HG02571 (cell line): ENCODE measurements around the gene CPLX1.

Experiments used
- ATAC-seq: cut with Tn5 transposase; IDR thresholded peaks from one replicate; pipeline ENCODE4 v1.9.1; 2021; ENCODE audit warnings: mild to moderate bottlenecking, moderate library complexity; ENCODE audit not compliant: unreplicated experiment

Gene CPLX1

DNA sequence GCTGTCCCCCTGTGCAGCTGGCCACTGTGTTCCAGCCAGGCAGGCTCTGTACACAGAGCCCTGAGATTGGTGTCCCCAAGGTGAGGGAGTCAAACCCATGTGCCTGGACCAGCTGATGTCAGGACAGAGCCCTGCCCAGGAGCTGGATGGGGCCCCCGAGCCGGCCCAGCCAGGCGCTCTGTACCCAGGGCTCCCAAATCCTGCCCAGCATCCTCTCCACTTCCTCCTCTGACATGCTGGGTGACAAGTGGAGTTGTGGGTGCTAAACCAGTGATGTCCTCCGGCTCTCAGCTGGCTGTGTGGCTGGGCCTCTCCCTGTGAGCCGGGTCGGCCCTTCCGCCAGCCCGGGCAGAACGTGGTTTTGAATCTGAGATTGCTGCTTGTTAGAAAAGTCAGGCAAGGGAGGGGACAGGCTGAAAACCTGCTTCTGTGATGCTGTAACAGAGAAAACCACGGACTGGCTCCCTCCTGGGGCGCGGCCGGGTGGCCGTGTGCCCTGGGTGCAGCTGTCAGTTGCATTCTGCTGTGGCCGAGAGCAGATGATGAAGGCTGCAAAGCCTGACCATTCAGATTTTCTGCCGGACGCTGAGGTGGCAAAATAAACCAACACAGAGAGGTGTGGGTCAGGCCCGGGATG, 7.9 kb upstream of the CPLX1 start:
- no peak for ATAC-seq

DNA sequence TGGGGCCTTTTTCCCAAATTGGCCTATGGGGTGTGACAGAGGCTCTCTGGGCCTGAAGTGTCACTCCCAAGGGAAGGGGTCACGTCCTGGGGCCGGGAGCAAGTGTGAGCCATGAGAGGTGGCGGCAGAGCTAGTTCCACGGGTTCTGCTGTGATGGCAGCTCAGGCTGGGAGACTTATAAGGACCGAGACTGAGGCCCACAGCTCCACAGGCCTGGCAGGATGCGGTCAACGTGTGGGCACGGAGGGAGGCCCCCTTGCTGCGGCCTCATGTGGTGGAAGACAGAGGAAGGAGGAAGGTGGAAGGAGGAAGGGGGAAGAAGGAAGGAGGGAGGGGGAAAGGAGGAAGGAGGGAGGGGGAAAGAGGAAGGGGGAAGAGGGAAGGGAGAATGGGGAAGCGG, 7.2 kb upstream of the CPLX1 start:
- no peak for ATAC-seq

DNA sequence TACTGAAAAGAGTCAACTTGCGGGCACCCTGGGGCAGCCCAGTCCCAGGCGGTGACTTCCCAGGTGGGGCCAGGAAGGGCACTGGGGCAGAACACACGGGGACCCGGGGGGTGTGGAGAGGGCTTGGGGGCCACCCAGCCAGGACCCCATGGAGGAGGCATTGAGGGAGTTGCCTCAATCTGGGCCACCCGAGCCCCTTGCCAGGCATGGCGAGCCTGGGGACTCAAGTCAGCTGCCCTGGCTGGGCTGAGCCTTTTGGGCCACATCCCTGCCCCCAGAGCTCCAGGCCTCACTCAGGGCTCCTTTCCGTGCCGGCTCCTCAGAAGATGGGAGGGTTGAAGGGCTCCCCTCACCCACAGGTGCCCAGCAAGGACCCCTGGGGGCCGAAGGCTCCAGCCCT, 6.6 kb upstream of the CPLX1 start:
- no peak for ATAC-seq

DNA sequence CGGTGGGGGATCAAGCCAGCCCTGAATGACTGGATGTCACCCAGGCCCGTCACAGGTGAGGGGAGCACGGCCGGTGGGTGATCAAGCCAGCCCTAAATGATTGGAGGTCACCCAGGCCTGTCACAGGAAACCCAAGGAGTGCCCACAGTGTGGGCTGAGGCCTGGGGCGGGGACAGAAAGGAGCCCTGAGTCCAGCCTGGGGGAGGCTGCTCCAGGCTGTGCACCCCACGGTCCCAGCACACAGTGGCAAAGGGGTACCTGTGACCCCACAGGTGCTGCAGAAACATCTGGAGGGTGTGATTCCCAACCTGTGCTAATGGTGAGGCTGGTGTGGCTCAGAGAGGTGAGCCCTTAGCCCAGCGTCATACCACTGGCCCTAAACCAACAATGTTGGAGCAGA, 6.2 kb upstream of the CPLX1 start:
- no peak for ATAC-seq

DNA sequence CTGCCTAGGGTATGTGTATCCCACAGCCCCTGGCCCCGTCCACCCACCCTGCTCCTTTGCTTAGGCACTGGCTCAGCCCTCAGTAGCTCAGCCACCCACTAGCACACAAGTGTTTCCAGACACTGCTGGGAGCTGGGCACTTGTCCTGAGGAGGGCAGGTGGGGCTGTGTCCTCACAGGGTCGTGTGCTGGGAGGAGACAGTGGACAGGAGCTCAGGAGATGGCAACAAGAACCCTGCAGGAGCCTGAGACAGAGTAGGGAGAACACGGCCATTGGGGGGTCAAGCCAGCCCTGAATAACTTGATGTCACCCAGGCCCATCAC, 5.5 kb upstream of the CPLX1 start:
- ATAC-seq = no peak

DNA sequence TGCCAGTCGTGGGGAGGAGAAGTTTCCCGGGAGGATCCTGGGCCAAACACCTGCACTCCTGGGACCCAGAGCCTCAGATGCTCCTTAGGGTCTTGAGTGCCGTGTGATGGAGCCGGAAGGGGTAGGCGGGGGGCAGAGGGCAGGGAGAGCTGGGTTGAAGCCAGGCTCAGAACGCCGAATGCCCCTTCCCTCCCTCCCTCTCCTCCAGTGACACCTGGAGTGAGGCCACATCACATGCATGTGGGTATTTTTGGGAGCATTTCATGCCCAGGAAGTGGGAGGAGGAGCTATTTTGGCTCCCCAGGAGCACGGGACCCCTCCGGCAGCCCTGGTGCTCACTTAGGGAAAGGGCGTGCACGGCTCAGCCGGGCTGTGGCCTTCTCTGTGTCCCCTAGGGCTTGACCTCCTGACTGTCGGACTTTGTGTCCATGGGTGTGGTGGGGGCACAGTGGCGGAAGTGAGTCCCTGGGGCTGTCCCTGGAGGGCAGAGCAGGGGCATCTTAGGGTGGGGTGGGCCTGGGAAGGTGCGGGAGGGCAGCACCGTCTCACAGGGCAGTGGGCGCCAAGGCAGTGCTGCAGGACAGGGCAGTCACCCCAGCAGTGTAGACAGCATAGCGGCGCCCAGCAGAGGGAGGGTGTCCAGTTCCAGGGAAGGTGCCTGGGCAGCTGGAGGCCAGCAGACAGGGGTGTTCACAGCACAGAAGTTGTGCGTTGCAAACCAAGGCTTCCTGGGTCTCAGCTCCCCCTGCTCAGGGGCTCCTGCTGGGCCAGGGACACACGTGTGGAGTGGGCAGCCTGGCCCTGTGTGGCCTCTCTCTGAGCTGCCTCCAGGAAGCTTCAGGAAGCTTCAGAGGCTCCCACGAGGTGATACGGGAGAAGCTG, 4.9 kb upstream of the CPLX1 start:
- ATAC-seq = no peak

DNA sequence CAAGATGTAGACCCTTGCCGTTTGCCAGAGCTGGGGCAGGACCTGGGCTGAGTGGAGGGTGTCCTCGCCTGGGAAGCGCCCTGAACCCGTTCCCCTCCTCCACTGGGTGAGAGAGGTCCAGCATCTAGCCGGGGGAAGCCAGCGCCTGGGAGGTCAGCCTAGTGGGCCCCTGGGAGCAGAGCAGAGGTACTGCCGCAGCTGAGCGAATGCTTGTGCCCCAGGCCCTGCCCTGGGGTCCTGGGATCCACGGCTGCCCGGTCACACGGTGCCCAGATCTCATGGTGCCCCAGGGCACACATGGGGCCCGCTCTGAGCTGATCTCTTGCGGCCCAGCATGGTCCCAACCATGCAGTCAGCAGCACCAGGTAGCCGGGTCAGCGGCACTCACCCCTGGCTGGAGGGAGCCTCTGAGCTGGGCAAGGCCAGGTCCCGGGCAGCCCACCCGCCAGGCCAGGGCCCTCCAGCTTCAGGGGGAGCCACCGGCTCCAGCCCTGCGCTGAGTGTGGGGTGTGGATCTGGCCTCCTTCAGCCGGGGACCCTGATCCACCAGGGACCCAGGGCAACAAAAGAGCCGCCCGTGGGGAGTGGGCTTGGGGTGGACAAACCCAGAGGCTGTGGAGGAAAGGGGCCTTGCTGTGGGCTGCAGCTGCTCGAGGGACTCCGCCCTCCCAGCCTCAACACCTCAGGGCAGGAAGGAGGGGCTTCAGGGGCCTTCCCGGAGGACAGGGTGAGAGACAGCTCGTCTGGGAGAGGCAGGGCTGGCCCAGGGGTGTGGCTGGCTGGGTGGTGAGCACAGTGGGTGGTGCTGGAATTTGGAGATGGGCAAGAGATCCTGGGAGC, 4.1 kb upstream of the CPLX1 start:
- ATAC-seq = no peak

DNA sequence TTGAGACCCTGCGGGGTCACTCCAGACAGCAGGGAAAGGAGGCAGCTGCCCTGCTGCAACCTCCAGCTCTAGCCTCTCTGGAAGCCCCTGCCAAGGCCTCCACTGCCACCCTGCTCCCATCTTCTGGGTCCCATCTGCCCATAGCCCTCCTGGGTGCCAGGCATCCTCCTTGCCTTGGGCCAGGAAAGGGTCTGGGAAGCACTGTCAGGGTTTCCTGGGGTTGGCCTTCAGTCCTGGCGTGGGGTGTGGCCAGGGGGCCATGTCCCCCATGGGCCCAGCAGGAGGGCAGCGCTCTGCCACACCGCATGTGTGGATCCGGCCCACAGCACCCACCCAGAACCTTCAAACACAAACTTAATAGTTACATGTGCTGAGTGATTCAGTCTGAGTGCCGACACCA, 3.4 kb upstream of the CPLX1 start:
- no peak for ATAC-seq

DNA sequence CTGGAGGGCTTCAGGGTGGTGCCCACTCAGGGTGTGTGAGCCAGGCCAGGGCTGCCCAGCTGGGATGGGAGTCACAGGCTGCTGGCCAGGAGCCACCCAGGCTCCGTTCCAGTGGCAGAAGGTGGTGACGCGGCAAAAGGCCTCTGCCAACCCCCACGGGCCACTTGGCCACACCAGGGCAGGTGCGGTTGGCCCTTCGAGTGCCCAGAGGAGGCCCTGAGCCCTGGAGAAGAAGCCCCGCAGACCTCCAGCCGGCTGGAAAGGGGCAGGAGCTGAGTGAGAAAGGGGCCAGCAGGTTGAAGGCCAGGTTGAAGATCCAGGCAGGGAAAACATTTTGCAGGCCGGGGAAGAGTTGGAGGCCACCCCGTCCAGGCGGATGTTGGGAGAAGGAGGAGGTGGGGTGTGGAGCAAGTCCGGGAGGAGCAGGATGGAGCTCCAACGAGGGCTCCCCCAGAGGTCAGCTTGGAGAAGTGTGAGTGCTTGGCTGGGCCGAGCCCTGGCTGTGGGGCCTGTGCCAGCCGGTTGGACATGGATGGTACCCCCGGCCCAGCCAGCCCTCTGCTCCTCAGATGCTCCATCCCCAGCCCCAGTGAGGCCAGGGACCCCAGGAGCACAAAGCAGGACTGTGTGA, 2.8 kb upstream of the CPLX1 start:
- ATAC-seq = no peak

DNA sequence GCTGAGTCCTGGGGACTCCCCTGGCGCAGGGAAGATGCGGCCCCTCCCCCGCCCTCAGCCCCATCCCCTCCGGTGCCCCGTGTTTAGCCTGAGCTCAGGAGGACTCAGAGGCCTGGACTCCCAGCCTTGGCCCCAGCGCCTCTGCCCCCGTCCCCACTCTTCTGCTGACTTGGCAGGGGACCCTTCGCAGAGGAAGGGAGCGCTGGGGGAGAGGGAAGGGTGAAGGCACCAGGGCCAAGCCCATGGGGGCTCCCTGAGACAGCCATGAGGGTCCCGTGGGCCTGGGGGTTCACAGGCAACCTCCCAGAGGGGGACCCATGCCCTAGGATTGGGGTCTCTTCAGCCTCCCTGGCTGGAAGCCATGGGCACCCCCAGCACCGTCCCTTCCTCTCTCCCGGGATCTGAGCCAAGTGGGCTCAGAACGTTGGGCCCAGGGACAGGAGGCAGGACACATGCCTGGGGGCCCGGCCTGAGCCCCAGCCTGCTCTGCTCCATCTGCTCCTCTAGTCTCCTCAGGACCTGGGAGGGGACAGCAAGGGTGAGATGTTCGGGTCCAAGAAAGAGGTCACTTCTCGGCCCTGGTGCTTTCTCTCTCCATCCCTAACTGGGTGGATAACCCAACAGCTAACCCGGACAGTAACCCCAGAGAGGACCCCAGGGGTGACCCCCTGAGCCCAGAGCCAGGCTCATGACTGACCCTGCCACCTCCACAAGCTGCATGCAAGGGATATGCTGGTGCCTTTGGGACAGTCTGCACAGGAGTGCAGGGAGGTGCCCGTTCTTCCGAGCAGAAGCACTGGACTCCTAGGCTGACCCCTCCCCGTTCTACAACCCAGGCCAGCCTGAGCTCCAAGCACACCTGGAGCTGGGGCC, 1.5 kb upstream of the CPLX1 start:
- no peak for ATAC-seq

DNA sequence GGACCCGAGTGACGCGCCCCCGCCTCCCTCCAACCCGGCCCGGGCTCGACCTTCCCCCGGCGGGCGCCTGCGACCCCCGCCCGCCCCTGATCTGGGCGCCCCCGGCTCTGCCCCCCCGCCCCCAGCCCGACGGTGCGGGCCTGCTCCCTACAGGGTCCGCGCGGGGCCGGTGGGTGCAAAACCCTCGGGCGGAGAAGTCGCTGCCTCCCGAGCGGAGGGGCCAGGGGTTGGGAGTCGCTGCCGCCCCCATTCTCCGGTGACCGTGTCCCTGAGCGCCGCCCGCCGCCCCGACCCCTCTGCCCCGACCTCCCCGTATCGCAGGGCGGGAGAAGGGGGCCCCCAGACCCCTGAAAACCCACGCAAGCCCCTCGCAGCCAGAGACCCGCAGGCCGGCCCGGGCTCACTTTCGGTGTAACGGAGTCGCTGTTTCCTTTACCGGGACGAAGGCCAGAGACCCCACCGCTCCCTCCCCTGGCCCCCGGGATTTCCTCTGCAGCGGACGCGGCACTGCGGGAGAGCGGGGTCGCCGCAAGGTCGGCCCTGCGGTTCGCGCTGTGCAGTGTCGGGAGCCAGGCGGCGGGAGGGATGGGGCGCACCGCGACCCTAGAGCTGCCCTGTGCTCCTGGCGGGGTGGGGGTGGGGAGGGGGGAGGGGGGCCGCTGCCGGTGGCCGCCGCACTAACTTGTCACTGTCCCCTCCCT, 729 bp upstream of the CPLX1 start:
- ATAC-seq = no peak

DNA sequence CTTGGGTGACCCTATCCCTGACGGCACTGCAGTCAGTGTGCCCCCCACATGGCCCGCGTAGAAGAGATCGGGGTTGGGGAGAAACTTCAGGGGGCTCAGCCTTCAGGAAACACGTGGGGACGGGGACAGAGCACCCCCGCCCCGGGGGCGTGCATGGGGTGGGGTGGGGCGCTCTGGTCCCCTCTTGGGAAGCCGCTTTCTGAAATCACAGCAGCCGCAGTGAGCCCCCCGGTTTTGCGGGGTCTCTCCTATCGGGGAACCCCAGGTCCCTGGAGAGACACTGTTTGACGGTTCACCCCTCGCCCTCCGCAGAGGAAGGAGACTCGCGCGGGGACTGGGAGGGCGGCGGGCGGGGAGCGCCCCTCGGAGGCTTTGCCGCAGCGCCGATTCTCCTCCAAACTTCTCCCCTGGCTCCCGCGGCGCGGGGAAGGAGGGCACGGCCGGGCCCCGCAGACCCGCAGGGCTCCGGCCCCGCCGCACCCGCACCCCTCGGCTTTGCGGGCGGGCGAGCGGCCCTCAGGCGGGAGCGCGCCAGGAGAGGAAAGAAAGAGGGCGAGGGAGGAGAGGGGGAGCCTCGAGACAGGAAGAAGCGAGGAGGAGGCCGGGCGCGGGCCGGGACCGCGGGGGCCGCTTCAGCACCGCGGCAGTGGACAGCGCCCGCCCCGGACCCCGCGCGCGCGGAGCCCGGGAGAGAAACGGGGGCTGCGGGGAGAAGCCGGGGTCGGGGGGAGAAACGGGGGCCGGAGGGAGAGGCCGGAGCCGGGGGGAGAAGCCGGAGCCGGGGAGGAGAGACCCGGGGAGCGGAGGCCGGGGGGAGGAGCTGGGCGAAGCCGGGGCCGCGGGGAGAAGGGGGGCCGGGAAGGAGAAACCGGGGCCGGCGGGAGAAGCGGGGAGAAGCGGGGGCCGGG, 612 bp downstream of the CPLX1 start:
- no peak for ATAC-seq

DNA sequence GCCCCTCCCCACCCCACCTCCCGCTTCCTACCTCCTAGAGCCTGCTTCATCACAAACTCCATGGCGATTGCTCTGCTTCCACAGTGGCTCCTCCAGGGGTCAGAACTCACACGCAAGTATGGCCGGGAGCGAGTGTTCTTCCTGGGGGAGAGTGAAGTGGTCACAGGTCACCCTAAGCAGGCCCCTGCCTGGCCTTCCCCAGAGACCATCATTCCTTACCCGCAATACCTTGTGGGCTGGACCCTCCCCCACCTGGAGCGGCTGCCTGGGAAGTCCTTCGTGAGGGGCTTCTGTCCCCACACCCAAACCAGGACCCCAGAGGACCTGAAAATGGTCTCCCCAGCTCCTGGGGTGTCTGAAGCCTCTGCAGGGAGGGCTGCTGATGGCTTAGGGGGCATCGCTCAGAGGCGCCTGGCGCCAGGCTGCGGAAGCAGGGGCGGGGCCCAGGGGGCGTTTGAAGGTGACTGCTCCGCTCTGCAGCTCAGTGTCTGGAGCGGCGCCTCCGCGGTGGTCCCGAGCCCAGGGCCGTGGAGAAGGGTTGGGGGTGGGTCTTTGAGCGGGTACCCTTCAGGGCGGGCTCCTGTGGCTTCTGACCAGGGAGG, 1.4 kb downstream of the CPLX1 start:
- ATAC-seq = no peak

DNA sequence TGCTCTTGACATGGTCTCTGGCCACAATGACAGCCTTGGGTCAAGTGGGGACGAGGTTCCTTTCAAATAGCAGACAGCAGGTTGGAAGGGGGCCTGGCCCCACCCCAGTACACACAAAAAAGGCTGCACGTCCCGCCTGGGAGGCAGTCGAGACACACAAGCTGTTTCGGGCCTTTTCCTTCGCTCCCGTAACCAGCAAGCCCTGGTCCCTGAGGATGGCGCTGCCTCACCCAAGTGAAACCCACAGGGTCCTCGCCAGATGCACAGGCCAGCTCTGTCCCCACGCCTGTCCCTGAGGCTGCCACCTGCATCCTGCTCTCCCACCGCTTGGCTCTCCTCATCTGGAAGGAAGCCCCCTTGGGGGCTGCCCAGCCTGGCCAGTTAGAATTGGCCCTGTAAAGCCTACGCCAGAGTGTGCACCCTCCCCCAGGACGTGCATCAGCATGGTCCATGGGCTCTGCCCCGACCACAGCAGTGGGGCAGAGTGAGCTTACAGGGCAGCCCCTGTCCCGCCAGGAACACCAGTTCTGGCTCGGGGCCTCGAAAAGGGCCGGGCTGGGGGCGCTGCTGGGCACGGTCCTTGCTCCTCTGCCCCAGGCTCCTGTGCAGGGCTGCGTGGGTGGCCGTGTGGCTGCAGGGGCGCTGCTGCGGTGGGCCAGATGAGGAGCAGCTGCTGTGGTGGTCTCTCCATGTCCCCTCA, 2.0 kb downstream of the CPLX1 start:
- no peak for ATAC-seq

DNA sequence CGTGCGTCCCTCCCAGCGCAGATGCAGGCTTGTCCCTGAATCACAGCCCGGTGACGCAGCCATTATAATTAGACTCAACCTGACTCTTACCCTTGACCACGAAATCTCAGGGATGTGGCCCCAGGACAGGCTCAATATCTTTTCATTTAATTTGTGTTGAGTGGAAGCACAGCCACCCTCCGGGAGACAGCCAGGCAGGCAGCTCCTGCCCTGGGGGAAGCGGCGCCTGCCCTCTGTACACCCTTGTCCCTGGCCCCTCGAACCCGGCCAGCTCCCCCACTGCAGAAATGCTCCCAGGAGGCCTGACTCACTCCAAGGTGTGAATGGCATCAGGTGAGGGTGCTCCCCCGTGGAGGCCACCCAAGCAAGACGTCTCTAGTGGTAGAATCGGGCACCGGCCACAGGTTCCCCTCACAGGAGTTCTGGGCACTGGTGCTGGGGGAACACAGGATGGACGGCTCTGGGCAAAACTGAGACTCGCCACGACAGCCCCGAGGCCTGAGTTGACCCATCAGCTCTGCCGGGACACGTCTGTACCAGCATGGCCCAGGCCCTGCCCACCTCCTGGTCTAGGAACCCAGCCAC, 2.7 kb downstream of the CPLX1 start:
- ATAC-seq = no peak

DNA sequence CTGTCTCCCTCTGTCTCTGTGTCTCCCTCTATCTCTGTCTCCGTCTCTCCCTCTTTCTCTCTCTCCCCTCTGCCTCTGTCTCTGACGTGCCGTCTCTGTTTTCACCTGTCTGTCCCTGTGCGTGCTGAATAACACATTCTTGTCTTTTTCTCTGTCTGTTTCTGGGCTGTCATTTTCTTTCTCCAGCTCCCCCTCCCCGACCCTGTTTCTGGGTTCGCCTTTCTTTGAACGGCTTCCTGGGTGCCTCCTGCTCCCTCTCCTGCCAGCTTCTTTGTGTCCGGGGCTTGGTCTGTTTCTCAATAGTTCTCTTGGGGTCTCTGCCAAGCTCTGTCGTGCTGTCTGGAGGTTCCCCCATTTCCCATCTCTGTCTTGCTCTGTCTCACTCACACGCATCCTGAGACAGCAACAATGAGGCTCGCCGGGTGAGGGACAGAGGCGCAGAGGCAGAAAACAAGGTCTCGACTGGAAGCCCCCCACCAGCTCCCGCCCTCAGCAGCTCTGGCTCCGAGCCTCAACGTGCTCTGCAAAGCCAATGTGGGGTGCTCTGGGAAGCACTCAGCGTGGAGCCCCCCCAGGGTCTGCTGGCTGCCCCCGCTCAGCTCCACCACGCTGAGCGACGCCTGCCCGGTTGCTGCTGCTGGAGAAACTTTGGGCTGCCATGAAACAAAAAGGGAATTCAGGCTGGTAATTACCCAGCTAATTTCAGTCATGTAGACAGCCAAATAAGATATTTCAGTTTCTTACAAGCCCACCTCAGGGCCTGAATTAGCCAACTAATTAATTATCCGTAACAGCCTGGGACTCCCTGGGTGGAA, 3.4 kb downstream of the CPLX1 start:
- no peak for ATAC-seq

DNA sequence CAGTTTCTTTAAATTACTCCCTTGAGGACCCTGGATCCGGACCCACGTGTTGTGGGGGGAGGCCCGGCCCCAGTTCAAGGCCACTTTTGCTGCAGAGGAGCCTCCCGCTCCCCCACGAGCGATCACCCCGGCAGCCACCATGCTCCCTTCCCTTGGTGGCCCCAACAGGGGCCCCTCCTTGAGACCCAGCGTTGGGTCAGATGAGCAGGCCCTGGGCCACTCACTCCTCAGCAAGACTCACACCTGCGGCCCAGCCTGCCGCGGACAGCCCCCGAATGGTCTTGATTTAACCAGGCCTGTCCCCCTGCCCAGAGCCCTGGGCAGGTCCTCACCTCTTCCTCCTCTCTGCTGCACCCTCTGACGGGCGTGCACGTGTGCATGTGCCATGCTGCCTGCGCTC, 4.3 kb downstream of the CPLX1 start:
- no peak for ATAC-seq
